Hypothalamus (tissue), 51 donors: ENCODE results near the gene SPPL2C.
"Not testable (repeated sequence)": the region's sequence is repeated elsewhere in the genome, so short reads cannot be mapped to it uniquely, and the experiment has no call there.

Source experiments
- DNase-seq, 51 donors: peaks; one replicate each; lab custom pipeline; 2025; lab: John Stamatoyannopoulos, UW

Gene SPPL2C

DNA sequence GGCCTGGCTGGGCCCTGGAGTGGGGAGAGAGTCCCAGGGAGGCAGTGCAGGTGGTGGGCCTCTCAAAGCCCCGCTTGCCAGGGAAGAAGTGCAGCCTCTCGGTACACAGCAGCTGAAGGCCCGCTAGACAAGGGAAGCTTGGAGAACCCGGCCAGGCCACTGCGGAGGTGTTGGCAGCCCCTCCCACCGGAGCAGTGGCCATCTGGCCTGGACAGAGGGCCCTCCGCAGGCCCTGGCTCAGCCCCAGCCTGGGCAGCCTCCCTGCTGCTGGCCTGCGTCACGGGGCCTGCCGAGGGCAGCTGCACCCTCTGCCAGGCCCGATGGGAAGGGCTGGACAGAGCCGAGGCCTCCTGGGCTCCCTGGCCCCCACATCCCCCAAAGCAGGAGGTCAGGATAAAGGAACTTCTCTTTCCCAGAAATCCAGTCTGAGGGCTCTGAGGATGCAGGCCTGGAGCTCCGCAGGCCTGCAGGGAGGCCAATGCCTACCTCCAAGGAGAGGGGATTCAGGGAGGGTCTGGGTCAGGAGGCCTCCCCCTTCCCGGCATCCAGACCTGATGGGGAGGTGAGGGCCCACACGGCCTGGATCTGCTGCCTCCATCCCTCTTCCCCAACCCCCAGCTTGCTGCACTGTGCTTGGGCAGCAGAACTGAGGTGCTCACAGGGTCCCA, 4.3 kb downstream of the SPPL2C start:
- peak in 44 of 51 donors; percentile 7 to 88 (median 56) for DNase-seq

DNA sequence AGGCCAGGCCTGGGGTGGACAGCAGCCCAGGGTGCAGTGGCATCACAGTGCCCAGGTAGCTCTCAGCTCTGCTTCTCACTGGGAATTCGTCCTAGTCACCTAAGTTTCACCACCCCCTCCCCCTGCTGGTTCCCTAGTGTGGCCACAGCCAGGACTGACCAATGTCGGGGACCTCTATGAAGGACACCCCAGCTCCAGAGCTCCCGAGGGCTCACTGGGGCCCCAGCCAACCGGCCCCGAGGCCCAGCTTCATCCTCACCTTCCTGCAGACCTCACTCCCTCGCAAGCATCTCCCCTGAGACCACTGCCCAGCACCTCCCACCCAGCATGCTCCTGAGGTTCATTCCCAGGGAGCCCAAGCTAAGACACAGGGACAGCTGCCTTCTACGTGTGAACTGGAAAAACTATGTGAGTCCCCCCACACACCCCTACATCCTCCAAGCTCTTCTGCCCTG, 4.9 kb downstream of the SPPL2C start:
- DNase-seq = no peak

GRCh38 chr17:45850011-45850410, 5.3 kb downstream of the SPPL2C start:
- no peak for DNase-seq

DNA sequence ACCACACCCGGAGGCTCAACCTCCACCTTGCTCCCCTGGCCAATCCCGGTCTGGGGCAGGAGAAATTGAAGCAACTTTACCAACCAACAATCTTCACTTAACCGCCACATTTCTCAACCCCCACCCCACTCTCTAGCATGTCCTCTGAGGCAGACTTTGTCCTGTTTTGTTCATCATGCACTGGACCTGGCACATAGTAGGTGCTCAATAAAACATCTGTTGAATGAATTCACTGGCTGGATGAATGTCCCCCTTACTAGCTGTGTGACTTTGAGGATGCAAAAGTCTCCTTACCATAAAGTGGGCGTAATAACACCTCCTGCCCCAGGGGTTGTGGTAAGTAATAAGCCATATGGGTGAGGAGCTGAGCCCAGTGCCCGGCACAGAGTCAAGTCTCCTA, 5.8 kb downstream of the SPPL2C start:
- no peak for DNase-seq

DNA sequence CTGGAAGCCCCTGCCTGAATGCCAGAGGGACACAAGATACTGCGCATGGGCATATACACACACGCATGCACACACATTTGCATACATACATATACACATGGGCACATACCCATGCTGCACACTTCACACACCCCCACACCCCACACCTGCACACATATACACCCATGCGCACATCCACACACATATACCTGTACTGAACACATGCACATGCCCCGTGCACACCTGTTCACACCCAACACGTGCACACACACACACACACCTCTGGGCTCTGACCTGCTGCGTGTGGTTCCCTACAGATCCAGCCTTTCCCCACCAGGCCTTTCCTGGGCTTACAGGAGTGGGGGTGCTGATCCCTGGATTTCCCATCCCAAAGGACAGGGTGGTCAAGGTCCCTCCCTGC, 6.3 kb downstream of the SPPL2C start:
- DNase-seq = no peak

- no peak for DNase-seq
Observed at GRCh38 chr17:45851464-45851863, 6.8 kb downstream of the SPPL2C start.

GRCh38 chr17:45851873-45852272, 7.2 kb downstream of the SPPL2C start:
- no peak for DNase-seq

DNA sequence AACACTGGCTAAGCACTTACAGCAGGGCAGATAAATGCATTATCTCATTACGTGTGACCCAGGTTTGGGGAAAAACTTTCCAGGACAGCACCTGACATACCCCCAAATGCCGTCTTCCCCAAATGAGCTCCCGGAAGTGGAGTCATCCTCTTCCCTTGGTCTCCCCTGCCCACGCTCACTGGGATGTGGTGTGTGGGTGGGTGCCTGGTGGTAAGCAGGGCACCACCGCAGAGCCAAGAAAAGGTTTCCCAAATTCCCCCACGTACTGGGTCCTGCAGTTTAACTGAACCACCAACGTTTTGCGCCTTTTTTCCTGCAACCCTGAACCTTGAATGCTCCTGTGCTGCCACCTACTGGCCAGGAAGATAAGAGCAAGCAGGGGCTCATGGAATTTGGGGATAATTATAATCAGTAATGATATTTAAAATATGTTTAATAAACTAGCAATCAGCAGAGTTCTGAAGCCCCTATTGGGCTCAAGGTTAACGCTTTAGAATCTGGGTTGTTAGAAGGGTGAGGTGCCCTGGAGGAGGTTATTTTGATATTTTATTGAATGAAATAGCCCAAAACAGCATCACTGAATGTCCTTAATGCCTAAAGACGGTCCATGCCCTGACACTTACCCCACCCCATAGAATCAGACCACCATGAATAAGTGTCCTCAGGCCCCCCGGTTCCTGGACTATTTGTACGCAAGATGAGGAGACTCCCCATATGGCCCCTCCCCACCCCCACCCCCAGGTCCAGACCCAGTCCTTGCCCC, 8.0 kb downstream of the SPPL2C start:
- DNase-seq = peak in 34 of 51 donors; percentile 6 to 74 (median 37)

GRCh38 chr17:45854209-45854608, 9.5 kb downstream of the SPPL2C start:
- DNase-seq = no peak

DNA sequence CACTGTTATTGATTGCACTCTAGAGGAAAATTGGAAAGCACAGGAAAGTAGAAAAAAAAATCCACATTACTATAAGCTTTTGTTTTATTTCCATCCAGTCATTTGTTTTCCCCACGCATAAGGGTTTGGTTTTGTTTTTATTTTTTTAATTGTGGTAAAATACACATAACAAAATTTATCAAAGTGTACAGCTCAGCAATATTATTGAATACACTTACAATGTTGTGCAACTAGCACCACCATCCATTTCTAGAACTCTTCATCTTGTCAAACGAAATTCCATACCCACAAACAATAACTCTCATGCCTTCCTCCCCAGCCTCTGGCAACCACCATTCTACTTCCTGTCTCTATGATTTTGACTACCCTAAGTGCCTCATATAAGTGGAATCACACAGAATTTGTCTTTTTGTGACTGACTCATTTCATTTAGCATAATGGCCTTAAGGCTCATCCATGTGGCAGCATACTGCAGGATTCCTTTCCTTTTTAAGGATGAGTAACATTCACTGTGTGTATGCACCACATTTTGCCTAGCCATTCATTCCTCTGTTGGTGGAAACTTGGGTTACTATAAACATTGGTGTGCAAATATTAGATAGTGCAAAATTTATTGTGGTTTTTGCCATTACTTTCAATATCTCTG, 11.1 kb downstream of the SPPL2C start:
- no peak for DNase-seq

- DNase-seq = no peak
Observed at GRCh38 chr17:45857977-45858708, 13.5 kb downstream of the SPPL2C start.

- peak in 1 of 51 donors; percentile 9 for DNase-seq
Observed at GRCh38 chr17:45861165-45861564, 16.5 kb downstream of the SPPL2C start.

- not testable (repeated sequence) for DNase-seq
Observed at GRCh38 chr17:45862127-45862526, 17.4 kb downstream of the SPPL2C start.

GRCh38 chr17:45863857-45864654, 19.4 kb downstream of the SPPL2C start:
- no peak for DNase-seq

DNA sequence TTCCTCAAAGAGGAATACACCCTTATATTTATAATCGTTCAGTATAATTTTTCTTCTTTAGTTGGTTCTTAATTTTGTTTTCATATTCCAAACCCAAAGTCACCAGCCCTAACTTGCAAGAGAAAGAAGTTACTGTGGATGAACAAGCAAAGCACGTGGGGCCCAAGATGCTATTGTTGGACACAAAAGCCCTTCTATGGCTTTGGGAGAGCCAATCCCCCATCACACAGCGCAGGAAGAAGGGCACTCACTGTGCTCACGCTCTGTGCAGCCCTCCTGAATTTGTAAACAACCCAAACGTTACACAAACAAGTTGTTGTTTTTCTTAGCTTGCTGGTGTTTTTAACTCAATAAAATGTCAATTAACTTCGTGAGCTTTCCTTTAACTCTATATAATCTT, 22.5 kb downstream of the SPPL2C start:
- DNase-seq = peak in 36 of 51 donors; percentile 6 to 91 (median 54)

DNA sequence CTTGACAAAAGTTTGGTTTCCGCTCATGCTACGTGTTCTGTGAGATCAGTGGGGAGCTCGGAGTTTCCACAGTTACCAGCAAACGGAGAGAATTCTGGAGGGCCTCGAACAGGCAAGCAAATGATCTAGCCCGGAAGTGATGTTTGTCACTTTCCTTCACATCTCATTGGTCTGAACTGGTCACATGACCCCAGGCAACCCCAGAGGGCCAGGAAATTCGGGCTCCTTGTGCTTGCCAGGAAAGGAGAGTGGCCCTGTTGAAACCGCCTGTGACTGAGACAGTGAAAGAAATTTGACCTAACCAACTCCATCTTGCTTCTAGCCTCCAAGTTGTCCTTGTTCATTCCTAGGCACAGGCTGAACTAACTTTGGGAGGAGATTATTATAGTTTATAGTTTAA, 23.0 kb downstream of the SPPL2C start:
- DNase-seq = peak in 6 of 51 donors; percentile 4 to 80 (median 27)

DNA sequence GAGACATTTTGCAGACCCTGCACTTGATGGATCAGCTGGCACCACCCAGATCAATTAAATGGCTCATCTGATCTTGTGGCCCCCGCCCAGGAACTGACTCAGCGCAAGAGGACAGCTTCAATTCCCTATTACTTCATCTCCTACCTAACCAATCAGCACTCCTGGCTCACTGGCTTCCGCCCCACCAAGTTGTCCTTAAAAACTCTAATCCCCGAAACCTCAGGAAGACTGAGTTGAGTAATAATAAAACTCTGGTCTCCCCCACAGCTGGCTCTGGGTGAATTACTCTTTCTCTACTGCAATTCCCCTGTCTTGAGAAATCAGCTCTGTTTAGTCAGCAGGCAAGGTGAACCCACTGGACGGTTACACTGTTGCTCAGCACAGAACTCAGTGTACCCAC, 23.6 kb downstream of the SPPL2C start:
- DNase-seq = no peak

DNA sequence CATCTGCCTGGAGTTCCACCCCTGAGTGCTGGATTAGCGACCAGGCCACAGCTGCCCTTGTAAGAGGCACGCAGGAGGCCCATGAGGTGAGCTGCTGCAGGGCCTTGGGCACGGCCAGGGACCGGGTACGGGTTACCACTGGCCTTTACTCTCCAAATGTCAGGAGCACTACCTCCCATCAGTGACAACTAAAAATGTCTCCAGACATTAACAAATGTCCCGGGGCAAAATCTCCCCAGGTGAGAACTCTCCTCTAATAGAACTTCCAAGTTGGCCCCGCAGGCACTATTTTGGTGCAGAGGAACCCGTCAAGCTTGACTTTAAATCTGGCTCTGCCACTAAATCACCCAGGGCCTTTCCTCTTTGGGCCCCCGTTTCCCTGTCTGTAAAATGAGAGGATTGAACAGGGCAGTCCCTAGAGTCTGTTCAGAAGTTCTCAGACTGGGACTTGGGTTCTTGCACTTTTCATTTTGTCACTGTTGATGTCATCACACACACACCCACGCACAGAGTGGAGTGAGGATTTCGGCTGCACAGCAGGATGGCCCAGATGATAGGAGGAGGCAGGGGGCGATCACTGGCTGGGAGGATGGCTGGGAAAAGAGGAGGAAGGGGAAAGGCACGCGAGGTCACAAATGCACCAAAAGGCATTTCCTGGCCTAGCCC, 25.1 kb downstream of the SPPL2C start:
- DNase-seq = peak in 1 of 51 donors; percentile 28

DNA sequence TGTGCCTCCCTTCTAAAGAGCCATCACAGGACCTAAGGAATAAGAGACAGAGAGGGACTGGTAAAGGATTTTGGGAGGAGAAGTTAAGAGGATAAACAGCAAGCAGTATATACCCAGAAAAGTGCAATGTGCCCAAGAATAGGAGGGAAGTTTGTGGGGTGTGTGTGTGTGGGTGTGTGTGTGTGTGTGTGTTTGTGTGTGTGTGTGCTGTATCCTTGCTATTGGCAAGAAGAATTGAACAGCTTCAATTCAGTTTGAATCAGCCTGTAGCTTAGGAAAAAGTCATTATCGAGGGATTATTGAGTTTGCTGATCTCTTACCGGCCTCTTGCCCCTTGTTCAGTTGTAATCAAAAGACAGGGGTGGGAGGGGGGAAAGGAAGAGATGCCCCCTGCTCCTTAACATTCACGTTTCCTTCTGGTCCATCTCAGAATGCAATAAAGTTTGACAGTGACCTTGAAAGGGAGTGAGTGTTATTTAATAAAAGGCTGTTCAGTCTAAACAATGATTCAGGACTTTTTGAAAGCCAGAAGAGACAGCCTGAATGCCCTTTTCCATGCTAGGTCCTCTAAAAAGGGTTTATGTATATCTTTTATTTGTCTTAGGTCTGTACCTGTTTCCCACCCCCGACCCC, 25.8 kb downstream of the SPPL2C start:
- DNase-seq = no peak
